Fibroblast of lung (primary cell): Measurements from ENCODE around the gene NFYC. TPM values are rescaled to one million over a fixed set of nuclear protein-coding genes. Genes with fewer than 3 reads are reported as not detected.

Experiments
- DNase-seq, 2 donors: peaks; one replicate each; pipeline versions ENCODE4 v3.0.0 to v3.0.0-alpha.2; 2010; ENCODE audit warnings: low read depth in 2 of 2
- H2AFZ ChIP-seq: 2 replicates; pipeline ENCODE4 v1.5.1; 2012; ENCODE audit warnings: low read length, control low read depth, inconsistent platforms
- H3K27ac ChIP-seq: 2 replicates; pipeline ENCODE4 v1.5.1; 2011; ENCODE audit warnings: low read length, control low read depth; ENCODE audit not compliant: insufficient read depth
- H3K27me3 ChIP-seq: 2 replicates; pipeline ENCODE4 v1.5.1; 2011; ENCODE audit warnings: mild to moderate bottlenecking, low read length; ENCODE audit not compliant: control insufficient read depth, insufficient read depth
- H3K36me3 ChIP-seq: 2 replicates; pipeline ENCODE4 v1.5.1; 2011; ENCODE audit warnings: low read length; ENCODE audit not compliant: control insufficient read depth, insufficient read depth
- H3K4me1 ChIP-seq: 2 replicates; pipeline ENCODE4 v1.5.1; 2011; ENCODE audit warnings: low read length; ENCODE audit not compliant: control insufficient read depth, insufficient read depth; ENCODE audit errors: extremely low read depth
- H3K4me2 ChIP-seq: 2 replicates; pipeline ENCODE4 v1.5.1; 2011; ENCODE audit warnings: low read length, control low read depth; ENCODE audit not compliant: insufficient read depth; ENCODE audit errors: extremely low read depth
- H3K4me3 ChIP-seq, 4 experiments: fragments of 200-600 bp in 1 of 4; sonication (generic) in 1 of 4; replicated peaks in 1 of 4; 2 replicates each; pipeline ENCODE4 v1.5.1; 2011 to 2016; ENCODE audit warnings: low read length in 4 of 4, low read depth in 3 of 4, mild to moderate bottlenecking in 3 of 4, control low read depth in 2 of 4, inconsistent platforms in 1 of 4, mixed read lengths in 1 of 4; ENCODE audit not compliant: insufficient read depth in 1 of 4; ENCODE audit errors: control extremely low read depth in 1 of 4
- H3K79me2 ChIP-seq: 2 replicates; pipeline ENCODE4 v1.5.1; 2012; ENCODE audit warnings: mild to moderate bottlenecking, low read length, inconsistent platforms; ENCODE audit not compliant: control insufficient read depth, insufficient read depth
- H3K9ac ChIP-seq: 2 replicates; pipeline ENCODE4 v1.5.1; 2011; ENCODE audit warnings: mild to moderate bottlenecking, low read length, control low read depth; ENCODE audit not compliant: insufficient read depth
- H3K9me3 ChIP-seq: 2 replicates; pipeline ENCODE4 v1.5.1; 2012; ENCODE audit warnings: low read depth, low read length; ENCODE audit not compliant: control insufficient read depth, insufficient read depth
- H4K20me1 ChIP-seq: 2 replicates; pipeline ENCODE4 v1.5.1; 2011; ENCODE audit warnings: low read length; ENCODE audit not compliant: control insufficient read depth, insufficient read depth; ENCODE audit errors: extremely low read depth
- EZH2 ChIP-seq: IDR thresholded peaks from 2 replicates; pipeline ENCODE4 v1.5.1; 2012; ENCODE audit warnings: low read length, control low read depth, mild to moderate bottlenecking; ENCODE audit errors: missing control alignments
- polyA plus RNA-seq, 2 donors: library from polyadenylated mRNA; depleted of rRNA in 1 of 2; stranded (reverse) in 1 of 2; unstranded in 1 of 2; fragments of >200 nt; gene quantifications; 2 replicates each; pipeline ENCODE4 v1.2.1, GENCODE V29; 2011 to 2012; ENCODE audit warnings: missing spikeins in 1 of 2
- total RNA-seq: library from RNA; depleted of rRNA; stranded (reverse); fragments of >200 nt; gene quantifications from 2 replicates; pipeline ENCODE4 v1.2.1, GENCODE V29; 2014
- TF ChIP-seq, protein P1 (sequence below), 2 donors: IDR thresholded peaks in 1 of 2; conservative IDR thresholded peaks in 1 of 2; 1 replicate in 1 of 2; 2 replicates in 1 of 2; pipeline ENCODE4 v1.5.1; 2011 to 2012; ENCODE audit warnings: low read length in 2 of 2, control low read depth in 1 of 2, inconsistent platforms in 1 of 2, low read depth in 1 of 2, mild to moderate bottlenecking in 1 of 2

The NFYC gene
- total and polyA plus RNA-seq, 2 donors (not counting 1 experiment from before 2014, with no cell fraction given): 23.8 to 31.0 TPM

DNA sequence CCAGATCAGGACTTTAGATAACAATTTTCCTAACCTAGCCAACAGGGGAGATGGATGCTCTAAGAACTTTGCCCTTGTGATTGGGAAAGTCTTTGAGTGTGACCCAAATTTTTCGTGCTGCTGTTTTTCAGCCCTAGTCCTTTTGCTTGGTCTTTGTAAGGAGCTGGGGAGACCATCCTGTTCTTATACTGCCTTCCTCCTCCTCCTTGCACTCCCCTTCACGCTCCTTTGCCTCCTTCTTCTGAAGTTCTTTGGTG lies 97.8 kb downstream of the NFYC start:
- Histone ChIP-seq H3K27me3 (peaks cover 34% of the 10 kb centered on the region), H3K36me3 (no peaks in the 10 kb centered on the region), H3K4me2 (no peak overlapping the region), H3K4me1 (no peaks in the 10 kb centered on the region), H3K9ac (no peak overlapping the region), H4K20me1 (no peaks in the 10 kb centered on the region), H3K27ac (no peak overlapping the region), H3K79me2 (no peaks in the 10 kb centered on the region), H3K9me3 (no peaks in the 10 kb centered on the region), H2AFZ (no peak overlapping the region), H3K4me3 (no peak overlapping the region)
- TF ChIP-seq, protein P1, sequence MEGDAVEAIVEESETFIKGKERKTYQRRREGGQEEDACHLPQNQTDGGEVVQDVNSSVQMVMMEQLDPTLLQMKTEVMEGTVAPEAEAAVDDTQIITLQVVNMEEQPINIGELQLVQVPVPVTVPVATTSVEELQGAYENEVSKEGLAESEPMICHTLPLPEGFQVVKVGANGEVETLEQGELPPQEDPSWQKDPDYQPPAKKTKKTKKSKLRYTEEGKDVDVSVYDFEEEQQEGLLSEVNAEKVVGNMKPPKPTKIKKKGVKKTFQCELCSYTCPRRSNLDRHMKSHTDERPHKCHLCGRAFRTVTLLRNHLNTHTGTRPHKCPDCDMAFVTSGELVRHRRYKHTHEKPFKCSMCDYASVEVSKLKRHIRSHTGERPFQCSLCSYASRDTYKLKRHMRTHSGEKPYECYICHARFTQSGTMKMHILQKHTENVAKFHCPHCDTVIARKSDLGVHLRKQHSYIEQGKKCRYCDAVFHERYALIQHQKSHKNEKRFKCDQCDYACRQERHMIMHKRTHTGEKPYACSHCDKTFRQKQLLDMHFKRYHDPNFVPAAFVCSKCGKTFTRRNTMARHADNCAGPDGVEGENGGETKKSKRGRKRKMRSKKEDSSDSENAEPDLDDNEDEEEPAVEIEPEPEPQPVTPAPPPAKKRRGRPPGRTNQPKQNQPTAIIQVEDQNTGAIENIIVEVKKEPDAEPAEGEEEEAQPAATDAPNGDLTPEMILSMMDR (conservative IDR thresholded peaks at IDR 0.05 in 1 of 2, IDR thresholded peaks at IDR 0.05 in 1 of 2; ENCODE audit: low read depth in 1 of 2, low read length in 2 of 2): no peak
- TF ChIP-seq EZH2: no peak
- no peak for DNase-seq

DNA sequence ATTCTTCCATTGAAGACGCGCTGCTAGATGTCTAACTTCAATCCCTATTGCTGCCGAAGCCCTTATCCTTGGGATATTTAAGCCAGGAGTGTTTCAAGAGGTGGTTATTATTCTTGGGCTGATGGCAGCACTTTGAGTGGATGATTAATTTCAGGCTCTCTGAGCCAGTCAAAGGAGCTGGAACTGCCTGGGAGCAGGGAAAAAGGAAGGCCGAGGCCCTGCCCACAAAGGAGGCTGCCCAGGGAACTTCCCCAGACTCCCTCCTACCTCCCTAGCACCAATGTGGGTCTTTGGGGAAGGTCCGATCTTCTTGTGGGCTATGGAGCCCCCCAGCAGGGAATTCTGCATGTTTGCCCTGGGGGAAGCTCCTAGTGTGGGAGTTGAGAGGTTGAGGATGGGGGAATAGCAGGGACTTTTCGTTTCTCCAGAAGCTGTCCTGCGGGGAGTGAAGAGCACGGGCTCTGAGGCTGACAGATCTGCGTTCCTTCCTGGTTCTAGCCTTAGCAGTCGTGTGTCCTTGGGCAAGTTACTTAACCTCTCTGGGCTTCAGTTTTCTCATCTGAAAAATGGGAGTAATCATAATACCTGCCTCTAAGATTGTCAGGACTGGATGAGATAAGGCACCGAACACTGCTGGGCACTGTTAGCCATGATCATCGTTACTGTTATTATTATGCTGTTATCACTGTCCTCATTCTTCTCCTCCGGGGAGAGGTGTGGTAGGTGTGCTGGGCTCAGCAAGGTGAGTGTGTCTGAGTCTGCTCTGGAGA lies 98.3 kb downstream of the NFYC start:
- peak in 1 of 2 donors; percentile 31 for DNase-seq
- Histone ChIP-seq H3K9me3 (no peaks in the 10 kb centered on the region), H3K27ac (no peak overlapping the region), H3K4me2 (no peak overlapping the region), H3K79me2 (no peaks in the 10 kb centered on the region), H3K4me3 (no peak overlapping the region), H3K4me1 (no peaks in the 10 kb centered on the region), H3K27me3 (peaks cover 32% of the 10 kb centered on the region), H4K20me1 (no peaks in the 10 kb centered on the region), H3K9ac (no peak overlapping the region), H3K36me3 (no peaks in the 10 kb centered on the region), H2AFZ (no peak overlapping the region)
- TF ChIP-seq, protein P1 (conservative IDR thresholded peaks at IDR 0.05 in 1 of 2, IDR thresholded peaks at IDR 0.05 in 1 of 2; ENCODE audit: low read depth in 1 of 2, low read length in 2 of 2): no peak
- peak; percentile 42 for TF ChIP-seq EZH2

DNA sequence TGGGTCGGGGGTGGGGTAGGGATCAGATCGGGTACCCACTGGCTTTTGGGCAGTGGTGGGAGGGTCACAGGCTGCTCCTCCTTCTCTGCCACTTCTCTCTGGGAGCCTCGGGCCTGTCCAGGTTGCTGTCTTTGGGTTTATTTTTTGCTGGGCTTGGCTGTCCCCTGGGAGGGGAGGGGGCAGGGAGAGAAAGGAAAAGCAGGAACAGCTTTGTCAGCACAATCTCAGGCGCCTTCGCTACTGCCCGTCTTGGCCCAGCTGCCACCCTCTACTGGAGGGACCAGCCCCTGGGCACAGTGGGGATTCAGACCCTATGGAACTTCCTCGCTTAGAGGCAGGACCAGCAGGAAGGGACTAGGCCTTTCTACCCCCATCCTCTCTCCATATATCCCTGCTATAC lies 100.5 kb downstream of the NFYC start:
- no peaks in the 10 kb centered on the region for H3K4me1 ChIP-seq
- no peaks in the 10 kb centered on the region for H3K9me3 ChIP-seq
- H3K4me3 ChIP-seq: no peak overlapping the region
- H3K27me3 ChIP-seq: peaks cover 27% of the 10 kb centered on the region
- peak; percentile 42 for TF ChIP-seq EZH2
- TF ChIP-seq, protein P1 (conservative IDR thresholded peaks at IDR 0.05 in 1 of 2, IDR thresholded peaks at IDR 0.05 in 1 of 2; ENCODE audit: low read depth in 1 of 2, low read length in 2 of 2): no peak
- no peaks in the 10 kb centered on the region for H4K20me1 ChIP-seq
- no peaks in the 10 kb centered on the region for H3K79me2 ChIP-seq
- H3K9ac ChIP-seq: no peak overlapping the region
- H2AFZ ChIP-seq: no peak overlapping the region
- no peaks in the 10 kb centered on the region for H3K36me3 ChIP-seq
- no peak overlapping the region for H3K4me2 ChIP-seq
- H3K27ac ChIP-seq: no peak overlapping the region
- DNase-seq: no peak
